Measurements from ENCODE around the gene KRTAP1-1. TPM values are rescaled to one million over a fixed set of nuclear protein-coding genes. Genes with fewer than 3 reads are reported as not detected.
"Not testable (repeated sequence)": the region's sequence is repeated elsewhere in the genome, so short reads cannot be mapped to it uniquely, and the experiment has no call there.

KRTAP1-1 gene
- total and polyA plus RNA-seq, 4 donors = not detected

GRCh38 chr17:41001795-41002194 is 39.5 kb downstream of the KRTAP1-1 start:
- no peaks in the 10 kb centered on the region for H3K4me1 ChIP-seq (ENCODE audit: control insufficient read depth, insufficient read depth, low read length)
- H3K27me3 ChIP-seq (ENCODE audit: control insufficient read depth, insufficient read depth, low read length) = no peaks in the 10 kb centered on the region
- no peak for DNase-seq (ENCODE audit: low read depth in 4 of 6, low spot score in 6 of 6)
- WGBS (ENCODE audit: insufficient coverage) = 90% methylated on average over 2 of the region's 4 CpGs
- H3K36me3 ChIP-seq (ENCODE audit: control insufficient read depth, insufficient read depth, low read length) = no peaks in the 10 kb centered on the region
- H3K4me3 ChIP-seq (ENCODE audit: low read depth, low read length) = no peak overlapping the region
- no peak overlapping the region for H3K27ac ChIP-seq (ENCODE audit: low read depth, low read length)
- H3K9me3 ChIP-seq (ENCODE audit: control insufficient read depth, insufficient read depth, low read length) = no peaks in the 10 kb centered on the region

GRCh38 chr17:40999563-40999962 is 41.7 kb downstream of the KRTAP1-1 start, which contains the start of gene KRTAP3-2:
TSS of gene KRTAP3-2 (minus strand) at chr17:40999906. CDS start at chr17:40999853, 53 bp downstream.
- H3K4me1 ChIP-seq (ENCODE audit: control insufficient read depth, insufficient read depth, low read length); H3K4me3 ChIP-seq (ENCODE audit: low read depth, low read length); H3K27me3 ChIP-seq (ENCODE audit: control insufficient read depth, insufficient read depth, low read length); H3K36me3 ChIP-seq (ENCODE audit: control insufficient read depth, insufficient read depth, low read length); H3K27ac ChIP-seq (ENCODE audit: low read depth, low read length); DNase-seq (ENCODE audit: low read depth in 4 of 6, low spot score in 6 of 6); H3K9me3 ChIP-seq (ENCODE audit: control insufficient read depth, insufficient read depth, low read length): not testable (repeated sequence)
- 63% methylated on average over 5 of the region's 6 CpGs for WGBS (ENCODE audit: insufficient coverage)

GRCh38 chr17:40997361-40997760 is 43.9 kb downstream of the KRTAP1-1 start:
- H3K27ac ChIP-seq (ENCODE audit: low read depth, low read length) = no peak overlapping the region
- no peaks in the 10 kb centered on the region for H3K27me3 ChIP-seq (ENCODE audit: control insufficient read depth, insufficient read depth, low read length)
- H3K9me3 ChIP-seq (ENCODE audit: control insufficient read depth, insufficient read depth, low read length) = no peaks in the 10 kb centered on the region
- no peak overlapping the region for H3K4me3 ChIP-seq (ENCODE audit: low read depth, low read length)
- H3K36me3 ChIP-seq (ENCODE audit: control insufficient read depth, insufficient read depth, low read length) = no peaks in the 10 kb centered on the region
- no peaks in the 10 kb centered on the region for H3K4me1 ChIP-seq (ENCODE audit: control insufficient read depth, insufficient read depth, low read length)
- WGBS (ENCODE audit: insufficient coverage) = 3% methylated on average over 2 of the region's 2 CpGs
- DNase-seq (ENCODE audit: low read depth in 4 of 6, low spot score in 6 of 6) = no peak

GRCh38 chr17:40996829-40997228 is 44.4 kb downstream of the KRTAP1-1 start:
- Histone ChIP-seq H3K4me1 (ENCODE audit: control insufficient read depth, insufficient read depth, low read length) (no peaks in the 10 kb centered on the region), H3K27me3 (ENCODE audit: control insufficient read depth, insufficient read depth, low read length) (no peaks in the 10 kb centered on the region), H3K9me3 (ENCODE audit: control insufficient read depth, insufficient read depth, low read length) (no peaks in the 10 kb centered on the region), H3K36me3 (ENCODE audit: control insufficient read depth, insufficient read depth, low read length) (no peaks in the 10 kb centered on the region), H3K4me3 (ENCODE audit: low read depth, low read length) (no peak overlapping the region), H3K27ac (ENCODE audit: low read depth, low read length) (no peak overlapping the region)
- WGBS (ENCODE audit: insufficient coverage) = no CpG with 5 or more reads among the region's 4 CpGs
- DNase-seq (ENCODE audit: low read depth in 4 of 6, low spot score in 6 of 6) = no peak

- Histone ChIP-seq H3K36me3 (ENCODE audit: control insufficient read depth, insufficient read depth, low read length) (no peaks in the 10 kb centered on the region), H3K27ac (ENCODE audit: low read depth, low read length) (no peak overlapping the region), H3K4me1 (ENCODE audit: control insufficient read depth, insufficient read depth, low read length) (no peaks in the 10 kb centered on the region), H3K4me3 (ENCODE audit: low read depth, low read length) (no peak overlapping the region), H3K27me3 (ENCODE audit: control insufficient read depth, insufficient read depth, low read length) (no peaks in the 10 kb centered on the region), H3K9me3 (ENCODE audit: control insufficient read depth, insufficient read depth, low read length) (no peaks in the 10 kb centered on the region)
- DNase-seq (ENCODE audit: low read depth in 4 of 6, low spot score in 6 of 6) = peak in 1 of 6 donors; percentile 36
- no CpG with 5 or more reads among the region's 1 CpG for WGBS (ENCODE audit: insufficient coverage)
These were observed 46.1 kb downstream of the KRTAP1-1 start for GRCh38 chr17:40995116-40995515.

GRCh38 chr17:40993839-40994238 is 47.4 kb downstream of the KRTAP1-1 start, which contains the start of gene KRTAP3-3:
TSS of gene KRTAP3-3 (minus strand) at chr17:40994164. CDS start at chr17:40994097, 67 bp downstream.
- Histone ChIP-seq H3K27me3 (ENCODE audit: control insufficient read depth, insufficient read depth, low read length) (no peaks in the 10 kb centered on the region), H3K4me1 (ENCODE audit: control insufficient read depth, insufficient read depth, low read length) (no peaks in the 10 kb centered on the region), H3K4me3 (ENCODE audit: low read depth, low read length) (no peak within 1 kb of the TSS), H3K9me3 (ENCODE audit: control insufficient read depth, insufficient read depth, low read length) (no peaks in the 10 kb centered on the region), H3K36me3 (ENCODE audit: control insufficient read depth, insufficient read depth, low read length) (no peaks in the 10 kb centered on the region), H3K27ac (ENCODE audit: low read depth, low read length) (no peak within 1 kb of the TSS)
- WGBS (ENCODE audit: insufficient coverage) = 18% methylated on average over 3 of the region's 4 CpGs
- no peak for DNase-seq (ENCODE audit: low read depth in 4 of 6, low spot score in 6 of 6)

- no peaks in the 10 kb centered on the region for H3K36me3 ChIP-seq (ENCODE audit: control insufficient read depth, insufficient read depth, low read length)
- H3K27me3 ChIP-seq (ENCODE audit: control insufficient read depth, insufficient read depth, low read length) = no peaks in the 10 kb centered on the region
- 100% methylated on average over 1 of the region's 2 CpGs for WGBS (ENCODE audit: insufficient coverage)
- no peak for DNase-seq (ENCODE audit: low read depth in 4 of 6, low spot score in 6 of 6)
- H3K9me3 ChIP-seq (ENCODE audit: control insufficient read depth, insufficient read depth, low read length) = no peaks in the 10 kb centered on the region
- H3K4me1 ChIP-seq (ENCODE audit: control insufficient read depth, insufficient read depth, low read length) = no peaks in the 10 kb centered on the region
- H3K4me3 ChIP-seq (ENCODE audit: low read depth, low read length) = no peak overlapping the region
- H3K27ac ChIP-seq (ENCODE audit: low read depth, low read length) = no peak overlapping the region
These were observed 48.2 kb downstream of the KRTAP1-1 start for GRCh38 chr17:40993084-40993483.

GRCh38 chr17:40992666-40993065 is 48.6 kb downstream of the KRTAP1-1 start:
- Histone ChIP-seq H3K27ac (ENCODE audit: low read depth, low read length) (no peak overlapping the region), H3K4me1 (ENCODE audit: control insufficient read depth, insufficient read depth, low read length) (no peaks in the 10 kb centered on the region), H3K27me3 (ENCODE audit: control insufficient read depth, insufficient read depth, low read length) (no peaks in the 10 kb centered on the region), H3K4me3 (ENCODE audit: low read depth, low read length) (no peak overlapping the region), H3K36me3 (ENCODE audit: control insufficient read depth, insufficient read depth, low read length) (no peaks in the 10 kb centered on the region), H3K9me3 (ENCODE audit: control insufficient read depth, insufficient read depth, low read length) (no peaks in the 10 kb centered on the region)
- no peak for DNase-seq (ENCODE audit: low read depth in 4 of 6, low spot score in 6 of 6)
- WGBS (ENCODE audit: insufficient coverage) = 80% methylated on average over 1 of the region's 3 CpGs

Small RNAs within 50 kb of the gene (small RNA-seq; reads per million reads assigned to genes)
- not detected for gene KRTAP3-4P (ENCODE audit: low replicate concordance)

Other genes with a start within 250 kb of the KRTAP1-1 start
Only the 30 nearest of the 37 such genes appear.
- gene KRT12, start 174.2 kb downstream of the KRTAP1-1 start, total RNA-seq = under 1 TPM in 1 of 2 donors, not detected in 1; 0.40 TPM
- gene KRT12, start 174.2 kb downstream of the KRTAP1-1 start, polyA plus RNA-seq (ENCODE audit: insufficient read length in 2 of 2) = not detected
- not detected for gene KRT20, start 156.2 kb downstream of the KRTAP1-1 start, total RNA-seq
- gene KRT20, start 156.2 kb downstream of the KRTAP1-1 start, polyA plus RNA-seq (ENCODE audit: insufficient read length in 2 of 2) = not detected
- 1 to 10 TPM in 1 of 2 donors, under 1 TPM in 1; 0.33 to 1.2 TPM for gene KRT23, start 103.8 kb downstream of the KRTAP1-1 start, total RNA-seq
- gene KRT23, start 103.8 kb downstream of the KRTAP1-1 start, polyA plus RNA-seq (ENCODE audit: insufficient read length in 2 of 2) = under 1 TPM in 1 of 2 donors, not detected in 1; 0.56 TPM
- gene KRT39, start 74.5 kb downstream of the KRTAP1-1 start, total RNA-seq = not detected
- not detected for gene KRT39, start 74.5 kb downstream of the KRTAP1-1 start, polyA plus RNA-seq (ENCODE audit: insufficient read length in 2 of 2)
- under 1 TPM in 1 of 2 donors, not detected in 1; 0.40 TPM for gene KRT40, start 57.1 kb downstream of the KRTAP1-1 start, total RNA-seq
- gene KRT40, start 57.1 kb downstream of the KRTAP1-1 start, polyA plus RNA-seq (ENCODE audit: insufficient read length in 2 of 2) = under 1 TPM; 0.27 to 0.33 TPM
- gene KRTAP3-3, start 47.3 kb downstream of the KRTAP1-1 start, total RNA-seq = not detected
- gene KRTAP3-3, start 47.3 kb downstream of the KRTAP1-1 start, polyA plus RNA-seq (ENCODE audit: insufficient read length in 2 of 2) = not detected
- not detected for gene KRTAP3-2, start 41.5 kb downstream of the KRTAP1-1 start, total RNA-seq
- gene KRTAP3-2, start 41.5 kb downstream of the KRTAP1-1 start, polyA plus RNA-seq (ENCODE audit: insufficient read length in 2 of 2) = not detected
- gene KRTAP3-1, start 32.3 kb downstream of the KRTAP1-1 start, total RNA-seq = not detected
- not detected for gene KRTAP3-1, start 32.3 kb downstream of the KRTAP1-1 start, polyA plus RNA-seq (ENCODE audit: insufficient read length in 2 of 2)
- gene KRTAP1-5, start 14.2 kb downstream of the KRTAP1-1 start, total RNA-seq = not detected
- not detected for gene KRTAP1-5, start 14.2 kb downstream of the KRTAP1-1 start, polyA plus RNA-seq (ENCODE audit: insufficient read length in 2 of 2)
- not detected for gene KRTAP1-4, start 11.3 kb downstream of the KRTAP1-1 start, total RNA-seq
- gene KRTAP1-4, start 11.3 kb downstream of the KRTAP1-1 start, polyA plus RNA-seq (ENCODE audit: insufficient read length in 2 of 2) = not detected
- gene KRTAP1-3, start 6.6 kb downstream of the KRTAP1-1 start, total RNA-seq = not detected
- gene KRTAP1-3, start 6.6 kb downstream of the KRTAP1-1 start, polyA plus RNA-seq (ENCODE audit: insufficient read length in 2 of 2) = not detected
- not detected for gene KRTAP2-1, start 5.9 kb upstream of the KRTAP1-1 start, total RNA-seq
- gene KRTAP2-1, start 5.9 kb upstream of the KRTAP1-1 start, polyA plus RNA-seq (ENCODE audit: insufficient read length in 2 of 2) = not detected
- gene KRTAP2-2, start 13.8 kb upstream of the KRTAP1-1 start, total RNA-seq = not detected
- not detected for gene KRTAP2-2, start 13.8 kb upstream of the KRTAP1-1 start, polyA plus RNA-seq (ENCODE audit: insufficient read length in 2 of 2)
- gene KRTAP2-3, start 18.7 kb upstream of the KRTAP1-1 start, total RNA-seq = not detected
- gene KRTAP2-3, start 18.7 kb upstream of the KRTAP1-1 start, polyA plus RNA-seq (ENCODE audit: insufficient read length in 2 of 2) = not detected
- not detected for gene KRTAP2-4, start 24.4 kb upstream of the KRTAP1-1 start, total RNA-seq
- gene KRTAP2-4, start 24.4 kb upstream of the KRTAP1-1 start, polyA plus RNA-seq (ENCODE audit: insufficient read length in 2 of 2) = not detected
- gene KRTAP4-7, start 42.7 kb upstream of the KRTAP1-1 start, total RNA-seq = not detected
- gene KRTAP4-7, start 42.7 kb upstream of the KRTAP1-1 start, polyA plus RNA-seq (ENCODE audit: insufficient read length in 2 of 2) = not detected
- not detected for gene KRTAP4-8, start 56.7 kb upstream of the KRTAP1-1 start, total RNA-seq
- gene KRTAP4-8, start 56.7 kb upstream of the KRTAP1-1 start, polyA plus RNA-seq (ENCODE audit: insufficient read length in 2 of 2) = not detected
- not detected for gene KRTAP4-16, start 60.8 kb upstream of the KRTAP1-1 start, total RNA-seq
- gene KRTAP4-16, start 60.8 kb upstream of the KRTAP1-1 start, polyA plus RNA-seq (ENCODE audit: insufficient read length in 2 of 2) = not detected
- not detected for gene KRTAP4-9, start 63.9 kb upstream of the KRTAP1-1 start, total RNA-seq
- not detected for gene KRTAP4-9, start 63.9 kb upstream of the KRTAP1-1 start, polyA plus RNA-seq (ENCODE audit: insufficient read length in 2 of 2)
- not detected for gene KRTAP4-11, start 76.9 kb upstream of the KRTAP1-1 start, total RNA-seq
- gene KRTAP4-11, start 76.9 kb upstream of the KRTAP1-1 start, polyA plus RNA-seq (ENCODE audit: insufficient read length in 2 of 2) = not detected
- not detected for gene KRTAP4-12, start 82.7 kb upstream of the KRTAP1-1 start, total RNA-seq
- not detected for gene KRTAP4-12, start 82.7 kb upstream of the KRTAP1-1 start, polyA plus RNA-seq (ENCODE audit: insufficient read length in 2 of 2)
- not detected for gene KRTAP4-6, start 99.1 kb upstream of the KRTAP1-1 start, total RNA-seq
- not detected for gene KRTAP4-6, start 99.1 kb upstream of the KRTAP1-1 start, polyA plus RNA-seq (ENCODE audit: insufficient read length in 2 of 2)
- not detected for gene KRTAP4-5, start 108.4 kb upstream of the KRTAP1-1 start, total RNA-seq
- gene KRTAP4-5, start 108.4 kb upstream of the KRTAP1-1 start, polyA plus RNA-seq (ENCODE audit: insufficient read length in 2 of 2) = not detected
- not detected for gene KRTAP4-4, start 119.3 kb upstream of the KRTAP1-1 start, total RNA-seq
- not detected for gene KRTAP4-4, start 119.3 kb upstream of the KRTAP1-1 start, polyA plus RNA-seq (ENCODE audit: insufficient read length in 2 of 2)
- not detected for gene KRTAP4-3, start 126.8 kb upstream of the KRTAP1-1 start, total RNA-seq
- gene KRTAP4-3, start 126.8 kb upstream of the KRTAP1-1 start, polyA plus RNA-seq (ENCODE audit: insufficient read length in 2 of 2) = not detected
- gene KRTAP4-2, start 136.8 kb upstream of the KRTAP1-1 start, total RNA-seq = not detected
- gene KRTAP4-2, start 136.8 kb upstream of the KRTAP1-1 start, polyA plus RNA-seq (ENCODE audit: insufficient read length in 2 of 2) = not detected
- gene KRTAP4-1, start 143.5 kb upstream of the KRTAP1-1 start, total RNA-seq = not detected
- not detected for gene KRTAP4-1, start 143.5 kb upstream of the KRTAP1-1 start, polyA plus RNA-seq (ENCODE audit: insufficient read length in 2 of 2)
- not detected for gene KRTAP9-1, start 148.4 kb upstream of the KRTAP1-1 start, total RNA-seq
- gene KRTAP9-1, start 148.4 kb upstream of the KRTAP1-1 start, polyA plus RNA-seq (ENCODE audit: insufficient read length in 2 of 2) = not detected
- gene KRTAP9-2, start 185.2 kb upstream of the KRTAP1-1 start, total RNA-seq = not detected
- gene KRTAP9-2, start 185.2 kb upstream of the KRTAP1-1 start, polyA plus RNA-seq (ENCODE audit: insufficient read length in 2 of 2) = not detected
- gene KRTAP9-3, start 191.0 kb upstream of the KRTAP1-1 start, total RNA-seq = not detected
- gene KRTAP9-3, start 191.0 kb upstream of the KRTAP1-1 start, polyA plus RNA-seq (ENCODE audit: insufficient read length in 2 of 2) = not detected

All from spinal cord (tissue), 10 donors.